Fibroblast of mammary gland (primary cell): Measurements from ENCODE around the gene APLP2.

Experiments
- DNase-seq: peaks from one replicate; pipeline ENCODE4 v3.0.0-alpha.2; 2010; ENCODE audit warnings: low read depth
- H3K4me3 ChIP-seq: 2 replicates; pipeline ENCODE4 v1.5.1; 2011; ENCODE audit warnings: low read depth, mild to moderate bottlenecking, low read length, moderate library complexity; ENCODE audit not compliant: control insufficient read depth
- TF ChIP-seq, protein P1 (sequence below): conservative IDR thresholded peaks from 2 replicates; pipeline ENCODE4 v1.5.1; 2011; ENCODE audit warnings: low read depth, low read length, inconsistent platforms; ENCODE audit not compliant: control insufficient read depth, insufficient read depth

The APLP2 gene

DNA sequence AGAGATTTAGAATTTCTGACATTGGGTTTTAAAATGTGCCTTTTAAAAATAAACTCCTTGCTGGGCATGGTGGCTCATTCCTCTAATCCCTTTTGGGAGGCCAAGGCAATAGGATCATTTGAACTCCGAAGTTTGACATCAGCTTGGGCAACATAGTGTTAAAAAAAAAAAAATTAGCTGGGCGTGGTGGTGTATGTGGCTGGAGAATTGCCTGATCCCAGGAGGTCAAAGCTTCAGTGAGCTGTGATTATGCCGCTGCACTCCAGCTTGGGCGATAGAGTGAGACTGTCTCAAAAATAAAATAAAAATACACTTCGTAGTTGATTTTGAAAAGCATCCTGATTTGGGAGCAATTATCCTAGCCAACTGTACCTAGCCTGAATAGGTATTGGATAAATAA is 3.4 kb upstream of the APLP2 start:
- TF ChIP-seq, protein P1, sequence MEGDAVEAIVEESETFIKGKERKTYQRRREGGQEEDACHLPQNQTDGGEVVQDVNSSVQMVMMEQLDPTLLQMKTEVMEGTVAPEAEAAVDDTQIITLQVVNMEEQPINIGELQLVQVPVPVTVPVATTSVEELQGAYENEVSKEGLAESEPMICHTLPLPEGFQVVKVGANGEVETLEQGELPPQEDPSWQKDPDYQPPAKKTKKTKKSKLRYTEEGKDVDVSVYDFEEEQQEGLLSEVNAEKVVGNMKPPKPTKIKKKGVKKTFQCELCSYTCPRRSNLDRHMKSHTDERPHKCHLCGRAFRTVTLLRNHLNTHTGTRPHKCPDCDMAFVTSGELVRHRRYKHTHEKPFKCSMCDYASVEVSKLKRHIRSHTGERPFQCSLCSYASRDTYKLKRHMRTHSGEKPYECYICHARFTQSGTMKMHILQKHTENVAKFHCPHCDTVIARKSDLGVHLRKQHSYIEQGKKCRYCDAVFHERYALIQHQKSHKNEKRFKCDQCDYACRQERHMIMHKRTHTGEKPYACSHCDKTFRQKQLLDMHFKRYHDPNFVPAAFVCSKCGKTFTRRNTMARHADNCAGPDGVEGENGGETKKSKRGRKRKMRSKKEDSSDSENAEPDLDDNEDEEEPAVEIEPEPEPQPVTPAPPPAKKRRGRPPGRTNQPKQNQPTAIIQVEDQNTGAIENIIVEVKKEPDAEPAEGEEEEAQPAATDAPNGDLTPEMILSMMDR: no peak
- no peak for DNase-seq
- H3K4me3 ChIP-seq: no peak overlapping the region

DNA sequence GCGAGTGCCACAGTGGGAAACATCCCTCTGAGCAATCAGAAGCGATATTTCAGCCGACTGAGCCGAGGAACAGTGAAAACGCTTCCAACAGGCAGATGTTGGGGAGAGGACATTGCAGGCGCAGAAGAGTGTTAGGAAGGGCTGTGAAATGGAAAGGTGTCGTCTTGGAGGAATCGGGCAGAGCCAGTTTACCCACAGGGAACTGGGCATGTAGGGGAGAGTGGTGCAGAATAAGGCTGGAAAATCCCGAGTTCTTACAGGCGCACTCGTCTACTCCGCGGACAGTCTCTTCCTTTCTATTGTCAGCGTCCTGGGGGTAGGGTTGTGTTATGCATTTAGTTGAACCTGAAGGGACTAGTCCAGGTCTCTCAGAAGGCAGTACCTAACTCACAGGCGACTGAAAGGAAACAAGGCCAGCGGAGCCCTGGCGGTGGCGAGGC is 1.1 kb upstream of the APLP2 start:
- DNase-seq: no peak
- H3K4me3 ChIP-seq: peak overlapping the region; percentile 55
- TF ChIP-seq, protein P1: no peak

DNA sequence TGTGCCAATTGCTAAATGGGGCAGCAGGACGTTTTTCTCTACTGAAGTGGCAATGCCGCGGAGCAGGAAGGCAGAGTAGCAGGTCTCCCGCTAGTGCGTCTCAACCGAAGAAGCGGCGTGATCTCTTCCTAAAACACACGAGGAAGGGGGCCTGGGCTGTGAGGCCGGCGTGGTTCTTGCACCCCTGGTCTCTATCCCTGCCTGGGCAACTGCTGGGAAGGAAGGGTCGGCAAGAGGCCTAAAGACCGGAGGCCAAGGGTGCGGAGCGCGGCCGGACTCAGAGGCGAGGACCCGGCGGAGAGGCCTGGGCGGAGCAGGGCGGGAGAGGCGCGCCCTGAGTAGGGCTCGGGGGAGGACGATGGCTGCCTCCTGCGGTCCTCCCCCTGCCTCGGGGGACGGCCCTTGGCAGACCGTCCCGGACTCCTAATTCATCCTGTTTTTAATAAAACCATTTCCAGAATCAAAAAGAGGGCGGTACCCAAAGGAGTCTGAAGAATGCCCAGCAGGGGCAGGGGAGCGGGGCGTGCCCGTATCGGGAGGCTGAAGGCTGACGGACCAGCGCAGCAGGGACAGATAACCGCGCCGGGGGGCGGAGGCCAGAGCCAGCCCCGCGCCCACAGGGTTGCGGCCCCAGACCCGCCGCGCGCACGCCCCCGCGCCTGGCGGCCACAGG is 572 bp upstream of the APLP2 start:
- peak; percentile 90 for DNase-seq
- TF ChIP-seq, protein P1: no peak
- H3K4me3 ChIP-seq: peak overlapping the region; percentile 55

DNA sequence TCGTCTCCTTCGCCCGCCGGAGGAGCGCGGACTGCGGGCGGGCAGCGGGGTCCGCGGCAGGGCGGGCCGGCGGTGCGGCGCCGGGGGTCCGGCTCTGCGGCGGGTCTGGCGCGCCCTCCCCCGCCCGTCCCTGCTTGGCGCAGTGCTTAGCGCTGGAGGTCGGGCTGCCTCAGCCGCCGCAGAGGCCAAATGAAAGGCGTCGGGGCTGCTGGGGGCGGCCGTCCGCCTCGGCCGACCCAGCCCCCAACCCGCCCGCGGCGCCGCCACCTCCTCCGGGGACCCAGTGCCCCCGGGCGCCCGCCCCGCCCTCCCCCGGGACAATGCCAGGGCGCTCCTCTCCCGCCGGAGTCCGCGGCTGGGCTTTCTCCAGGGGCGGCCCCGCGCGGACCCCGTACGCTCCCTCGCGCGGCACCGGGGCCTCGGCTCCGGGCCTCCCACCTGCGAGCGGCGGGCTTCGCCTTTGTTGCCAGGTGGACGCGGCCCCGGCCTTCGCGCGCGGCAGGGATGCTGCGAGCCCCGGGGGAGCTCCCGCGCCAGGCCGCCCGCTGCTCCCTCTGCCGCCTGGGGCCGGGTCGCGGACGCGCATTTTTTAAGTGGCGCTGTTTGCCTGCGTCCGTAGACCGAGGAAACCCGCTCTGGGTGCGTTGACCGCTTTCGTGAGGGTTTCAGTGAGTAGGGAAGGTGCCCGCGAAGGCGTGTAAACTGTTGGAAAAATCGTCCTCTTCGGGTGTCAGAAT is 583 bp downstream of the APLP2 start:
- peak overlapping the region; percentile 67 for H3K4me3 ChIP-seq
- TF ChIP-seq, protein P1: no peak
- no peak for DNase-seq

DNA sequence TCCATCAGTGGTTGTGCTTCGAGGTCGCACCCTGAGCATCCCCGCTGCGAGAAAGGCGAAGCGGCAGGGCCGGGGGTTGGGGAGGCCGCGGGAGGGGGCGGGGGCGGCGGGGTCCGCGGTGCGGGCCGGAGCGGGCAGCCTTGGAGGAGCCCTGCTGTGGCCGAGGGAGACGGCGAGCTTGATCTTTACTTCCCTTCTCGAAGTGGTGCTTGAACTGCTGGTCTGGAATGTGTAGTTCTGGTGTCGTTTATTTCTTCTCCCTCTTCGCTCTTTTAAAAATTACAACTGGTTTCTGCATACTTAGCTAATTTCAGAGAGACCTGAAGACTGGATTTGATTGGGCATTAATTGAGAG is 1.1 kb downstream of the APLP2 start:
- TF ChIP-seq, protein P1: no peak
- DNase-seq: no peak
- H3K4me3 ChIP-seq: peak overlapping the region; percentile 67

DNA sequence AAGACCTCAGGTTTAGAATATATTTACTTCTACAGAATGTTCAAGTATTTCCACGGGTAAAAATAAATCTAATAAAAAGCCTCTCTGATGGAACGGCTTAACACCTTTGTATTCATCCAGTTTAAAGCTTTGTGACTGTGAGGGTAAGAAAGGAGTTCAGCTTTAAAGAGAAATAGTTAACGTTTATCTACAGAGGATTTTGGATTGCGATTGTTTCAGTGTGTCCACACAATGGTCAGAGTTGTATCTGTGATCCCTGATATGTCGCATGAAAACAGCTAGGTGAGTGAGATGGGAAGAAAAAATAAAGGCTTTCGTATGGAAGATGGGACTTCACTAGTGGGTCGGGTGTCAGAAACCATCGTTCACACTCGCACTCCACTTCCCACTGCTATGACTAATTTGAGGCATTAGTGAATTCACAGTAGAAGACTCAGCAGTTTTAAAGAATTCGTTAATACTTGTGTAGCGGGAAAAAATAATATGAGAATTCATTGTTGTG is 1.6 kb downstream of the APLP2 start:
- DNase-seq: peak; percentile 43
- H3K4me3 ChIP-seq: peak overlapping the region; percentile 67

More for the DNA sequence above, 1.6 kb downstream of the APLP2 start:
- TF ChIP-seq, protein P1: no peak
